G401 (cell line): ENCODE results near the gene SIGLEC8. TPM values are rescaled to one million over a fixed set of nuclear protein-coding genes. Genes with fewer than 3 reads are reported as not detected.
"Not testable (repeated sequence)": the region's sequence is repeated elsewhere in the genome, so short reads cannot be mapped to it uniquely, and the experiment has no call there.

Experiments used
- DNase-seq: peaks from one replicate; pipeline ENCODE4 v3.0.0-alpha.2; 2015; ENCODE audit warnings: low spot score
- in situ Hi-C: cut with HindIII; loops from 2 replicates; pipeline ENCODE4 v1.10.0; 2016; ENCODE audit warnings: low sequenced_read_pairs, mixed read lengths
- total RNA-seq: library from RNA; depleted of rRNA; stranded (reverse); fragments of >200 nt; shearing (Covaris generic); gene quantifications from 2 replicates; pipeline ENCODE4 v1.2.3, GENCODE V29; 2014; rRNA removed

SIGLEC8 gene
- total RNA-seq, 1 experiment from 2014 or later: not detected

- no peak for DNase-seq
- in situ Hi-C loops: no loop called here
Observed at GRCh38 chr19:51417810-51418157, 40.5 kb downstream of the SIGLEC8 start.

- in situ Hi-C loops: no loop called here
- DNase-seq: no peak
Observed at GRCh38 chr19:51417107-51417809, 41.0 kb downstream of the SIGLEC8 start, which contains the start of gene SIGLEC10. Gene SIGLEC10, minus strand, starts transcription at chr19:51417642. Its CDS starts 61 bp downstream, at chr19:51417581.

GRCh38 chr19:51416422-51416821 lies 41.8 kb downstream of the SIGLEC8 start:
- DNase-seq, in situ Hi-C loops: not testable (repeated sequence)

GRCh38 chr19:51415187-51415586 lies 43.1 kb downstream of the SIGLEC8 start:
- no peak for DNase-seq
- in situ Hi-C loops: no loop called here

- no peak for DNase-seq
- in situ Hi-C loops: no loop called here
Observed at GRCh38 chr19:51410950-51411748, 47.1 kb downstream of the SIGLEC8 start.

- in situ Hi-C loops: no loop called here
- peak; percentile 41 for DNase-seq
Observed at GRCh38 chr19:51407511-51408131, 50.6 kb downstream of the SIGLEC8 start.

GRCh38 chr19:51402117-51402516 lies 56.1 kb downstream of the SIGLEC8 start:
- DNase-seq: no peak
- in situ Hi-C loops: no loop called here

Other genes with a start within 250 kb of the SIGLEC8 start
- gene CD33, start 233.4 kb downstream of the SIGLEC8 start, total RNA-seq: 1.4 TPM in 1 of 2 replicates, not detected in the other
- gene SIGLECL1, start 207.4 kb downstream of the SIGLEC8 start, total RNA-seq: not detected in 2 replicates
- not detected in 2 replicates for gene IGLON5, start 146.8 kb downstream of the SIGLEC8 start, total RNA-seq
- 9.3 and 9.5 TPM in 2 replicates for gene VSIG10L, start 116.3 kb downstream of the SIGLEC8 start, total RNA-seq
- gene ETFB, start 92.1 kb downstream of the SIGLEC8 start, total RNA-seq: 122 and 148 TPM in 2 replicates
- gene CLDND2, start 89.5 kb downstream of the SIGLEC8 start, total RNA-seq: not detected in 2 replicates
- not detected in 2 replicates for gene NKG7, start 85.8 kb downstream of the SIGLEC8 start, total RNA-seq
- not detected in 2 replicates for gene LIM2, start 70.5 kb downstream of the SIGLEC8 start, total RNA-seq
- not detected in 2 replicates for gene C19orf84, start 67.9 kb downstream of the SIGLEC8 start, total RNA-seq
- not detected in 2 replicates for gene SIGLEC10, start 40.8 kb downstream of the SIGLEC8 start, total RNA-seq
- gene CEACAM18, start 20.1 kb upstream of the SIGLEC8 start, total RNA-seq: not detected in 2 replicates
- gene SIGLEC12, start 43.3 kb upstream of the SIGLEC8 start, total RNA-seq: not detected in 2 replicates
- gene SIGLEC6, start 73.2 kb upstream of the SIGLEC8 start, total RNA-seq: not detected in 2 replicates
- gene ZNF175, start 112.8 kb upstream of the SIGLEC8 start, total RNA-seq: 6.3 and 7.2 TPM in 2 replicates
- not detected in 2 replicates for gene SIGLEC5, start 171.9 kb upstream of the SIGLEC8 start, total RNA-seq
- not detected in 2 replicates for gene SIGLEC14, start 188.4 kb upstream of the SIGLEC8 start, total RNA-seq
- 0.98 and 4.7 TPM in 2 replicates for gene SPACA6, start 234.9 kb upstream of the SIGLEC8 start, total RNA-seq